COLO668 (cell line): ENCODE data around the gene ARHGEF2.

Experiments used
- DNase-seq: peaks from one replicate; lab custom pipeline; 2025; ENCODE audit not compliant: unreplicated experiment; lab: John Stamatoyannopoulos, UW

The ARHGEF2 gene

DNA sequence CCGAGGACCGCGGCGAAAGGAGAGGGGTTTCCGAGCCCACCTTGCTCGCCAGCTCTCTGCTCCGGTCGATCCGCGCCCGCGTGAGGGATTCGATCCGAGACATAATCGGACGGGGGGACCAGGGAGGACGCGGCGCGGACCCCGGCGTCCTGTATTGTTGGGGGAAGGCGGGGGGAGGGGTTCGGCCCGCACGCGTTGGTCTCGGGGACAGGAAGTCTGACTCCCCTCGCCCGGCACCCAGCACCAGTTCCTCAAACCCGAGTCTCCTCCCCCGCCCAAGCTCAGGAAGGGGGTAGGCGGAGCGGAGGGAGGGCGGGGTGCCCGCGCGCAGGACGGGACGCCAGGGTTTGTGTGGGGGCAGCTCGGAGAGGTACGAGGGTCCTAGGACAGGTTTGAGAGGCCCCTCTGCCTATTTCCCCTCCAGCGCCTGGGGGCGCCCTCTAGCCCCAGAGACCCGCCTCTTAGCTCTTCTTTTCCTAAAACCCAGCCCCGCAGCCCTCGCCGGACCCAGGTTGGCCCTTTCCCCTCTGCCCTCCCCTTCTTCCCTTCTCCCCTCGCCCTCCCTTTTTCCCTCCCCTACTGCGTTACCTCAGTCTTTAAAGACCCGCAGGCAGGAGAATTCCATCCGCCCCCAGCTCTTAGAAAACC, at the start of gene ARHGEF2:
Gene ARHGEF2 (minus strand): TSS at position 223 of the 648 bp plus-strand sequence. CDS start 120 bp downstream, at position 103.
- DNase-seq, result peak; percentile 74

DNA sequence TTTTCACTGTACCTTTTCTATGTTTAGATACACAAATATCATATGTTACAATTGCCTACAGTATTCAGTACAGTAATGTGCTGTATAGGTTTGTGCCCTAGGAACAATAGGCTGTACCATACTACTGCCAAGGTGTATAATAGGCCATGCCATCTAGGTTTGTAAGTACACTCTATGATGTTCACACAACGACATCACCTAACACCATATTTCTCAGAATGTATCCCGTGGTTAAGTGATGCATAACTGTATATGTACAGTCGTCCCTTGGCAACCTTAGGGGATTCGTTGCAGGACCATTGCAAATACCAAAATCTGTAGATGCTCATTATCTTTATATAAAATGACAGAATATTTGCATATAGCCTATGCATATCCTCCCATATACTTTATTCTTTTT, 48.2 kb upstream of the ARHGEF2 start:
- DNase-seq, result no peak

DNA sequence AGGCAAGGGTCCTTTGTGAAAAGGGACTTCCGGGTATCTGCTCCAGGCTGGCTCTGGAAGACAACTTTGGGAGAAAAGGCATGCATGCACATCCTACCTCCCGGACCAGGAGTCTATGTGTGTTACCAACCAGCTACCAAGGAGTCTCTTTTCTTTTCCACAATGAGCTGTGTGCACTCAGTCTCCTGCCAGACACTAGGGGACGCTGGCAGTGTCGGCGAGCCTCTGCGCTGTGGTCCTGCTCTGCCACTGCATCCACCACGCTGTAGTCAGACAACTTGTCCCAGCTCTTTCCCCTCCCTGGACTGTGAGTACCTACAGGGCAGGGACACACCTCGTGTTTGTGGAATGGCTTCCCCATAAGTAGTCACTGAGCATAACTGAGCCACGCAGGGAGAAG, 47.5 kb upstream of the ARHGEF2 start:
- DNase-seq, result peak; percentile 55

DNA sequence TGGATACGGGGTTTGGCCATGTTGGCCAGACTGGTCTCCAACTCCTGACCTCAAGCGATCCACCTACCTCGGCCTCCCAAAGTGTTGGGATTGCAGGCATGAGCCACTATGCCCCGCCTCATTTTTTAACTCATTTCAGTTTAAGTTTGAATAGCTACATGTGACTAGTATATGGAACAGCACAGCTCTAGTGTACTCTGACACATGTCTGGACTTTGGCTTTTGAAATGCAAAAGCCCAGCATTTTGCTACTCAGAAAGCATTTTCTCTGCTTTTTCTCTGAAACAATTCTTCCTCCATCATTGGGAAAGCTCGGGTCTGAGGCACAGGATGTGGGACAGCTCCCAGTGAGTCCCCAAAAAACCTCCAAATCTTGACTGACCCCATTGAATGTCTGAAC, 46.5 kb upstream of the ARHGEF2 start:
- DNase-seq, result no peak

DNA sequence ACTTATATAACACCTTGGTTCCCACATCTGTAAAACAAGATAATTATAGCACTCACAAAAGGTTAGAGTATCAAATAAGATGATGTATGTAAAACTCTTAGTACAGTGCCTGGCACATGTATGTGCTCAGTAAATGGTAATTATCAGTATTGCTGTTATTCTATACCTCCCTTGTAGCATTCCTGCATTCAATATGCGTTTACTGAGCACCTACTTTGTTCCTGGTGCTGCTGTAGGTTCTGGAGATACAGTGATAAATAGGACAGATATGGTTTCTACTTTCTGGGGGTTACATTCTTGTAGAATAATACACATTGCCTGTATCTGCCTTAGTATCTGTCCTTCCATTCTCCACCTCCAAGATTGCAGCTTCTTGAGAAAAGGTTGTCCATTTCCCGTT, 43.6 kb upstream of the ARHGEF2 start:
- no peak for DNase-seq

DNA sequence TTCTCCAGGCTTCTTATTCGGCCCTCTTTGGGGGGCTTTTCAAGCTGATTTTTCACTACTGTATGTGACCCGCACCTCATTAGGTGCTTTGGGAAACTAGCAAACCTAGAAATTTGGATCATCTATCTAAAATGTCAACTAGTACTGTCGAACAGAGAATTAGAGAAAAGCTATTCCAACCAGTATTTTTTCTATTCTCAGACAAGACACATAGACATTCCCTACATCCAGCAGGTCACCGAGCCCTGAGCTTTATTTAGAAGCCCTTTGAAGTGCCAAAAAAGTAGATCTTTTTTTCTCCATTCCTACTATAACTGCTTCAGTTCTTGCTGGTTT, 42.7 kb upstream of the ARHGEF2 start:
- no peak for DNase-seq

DNA sequence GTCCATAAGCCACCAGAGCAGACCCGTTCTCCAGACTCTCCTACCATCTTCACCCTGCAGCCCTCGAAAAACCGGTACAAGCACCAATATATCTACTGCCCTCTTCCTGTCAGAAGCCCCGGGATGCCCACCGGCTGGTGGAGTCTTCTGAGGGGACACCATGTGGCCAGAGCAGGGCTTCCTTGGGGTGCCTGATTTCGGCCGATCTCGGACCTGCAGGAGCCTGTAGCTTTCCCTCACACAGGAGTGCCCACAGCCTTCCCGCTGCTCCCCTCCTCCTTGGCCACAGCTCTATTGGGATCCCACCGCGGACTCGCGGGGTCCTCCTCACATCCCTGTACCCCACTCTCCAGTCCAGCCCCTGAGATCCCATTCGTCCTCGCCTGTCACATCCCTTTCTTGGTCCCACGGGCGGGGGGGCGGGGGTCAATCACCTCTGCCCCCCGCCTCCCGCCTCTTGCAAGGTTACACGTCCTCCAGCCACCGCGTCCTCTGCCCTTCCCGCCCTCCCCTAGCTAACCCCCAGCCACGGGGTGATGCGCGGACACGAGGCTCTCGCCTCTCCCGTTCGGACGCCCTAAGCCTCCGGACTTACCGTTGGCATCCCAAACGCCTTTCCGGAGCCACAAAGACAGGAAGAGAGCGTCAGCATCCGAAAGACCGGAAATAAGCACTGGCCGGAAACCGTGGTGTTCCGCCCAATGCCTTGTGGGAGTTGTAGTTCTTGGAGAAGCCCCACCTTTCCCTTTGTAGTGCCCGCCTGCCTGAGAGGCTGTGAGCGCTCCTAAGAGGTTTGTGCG, 42.1 kb upstream of the ARHGEF2 start, which contains the start of gene SSR2:
Gene SSR2 (minus strand): TSS at position 659 of the 800 bp plus-strand sequence. CDS start 784 bp downstream, outside the sequence.
- peak; percentile 93 for DNase-seq

DNA sequence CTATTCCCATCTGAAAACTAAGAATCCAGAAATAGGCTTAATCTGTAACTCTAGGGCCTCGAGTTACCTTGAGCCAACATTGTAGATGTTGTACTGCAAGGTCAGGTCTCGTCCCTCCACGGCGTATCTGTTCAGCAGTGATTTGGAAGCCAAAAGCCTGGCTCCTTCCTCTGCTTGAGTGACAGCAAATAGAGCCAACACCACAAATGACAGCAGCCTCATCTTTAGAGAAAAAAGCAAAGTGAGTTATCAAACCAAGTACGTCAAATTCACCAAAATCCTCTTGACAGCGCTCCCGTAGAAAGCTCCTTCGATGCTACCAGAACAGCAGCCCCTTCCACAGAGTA, 41.6 kb upstream of the ARHGEF2 start:
- no peak for DNase-seq

DNA sequence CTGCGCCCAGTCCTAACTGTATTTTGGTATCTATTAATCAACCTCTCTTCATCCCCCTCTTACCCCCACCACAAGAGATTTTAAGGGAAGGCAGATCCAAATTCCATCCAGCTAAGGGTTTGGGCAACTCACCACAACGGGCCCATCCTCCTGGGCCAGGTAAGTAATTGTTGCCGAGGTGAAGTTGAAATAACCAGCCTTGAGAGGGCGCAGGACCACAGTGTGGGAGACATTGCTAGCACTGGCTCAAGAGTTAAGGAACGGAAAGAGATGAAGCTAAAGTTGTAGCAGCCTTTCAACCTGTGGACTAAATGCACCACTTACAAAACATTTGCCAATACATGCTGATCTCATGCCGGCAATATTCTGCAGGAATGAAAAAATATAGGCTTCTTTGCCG, 36.5 kb upstream of the ARHGEF2 start:
- no peak for DNase-seq

DNA sequence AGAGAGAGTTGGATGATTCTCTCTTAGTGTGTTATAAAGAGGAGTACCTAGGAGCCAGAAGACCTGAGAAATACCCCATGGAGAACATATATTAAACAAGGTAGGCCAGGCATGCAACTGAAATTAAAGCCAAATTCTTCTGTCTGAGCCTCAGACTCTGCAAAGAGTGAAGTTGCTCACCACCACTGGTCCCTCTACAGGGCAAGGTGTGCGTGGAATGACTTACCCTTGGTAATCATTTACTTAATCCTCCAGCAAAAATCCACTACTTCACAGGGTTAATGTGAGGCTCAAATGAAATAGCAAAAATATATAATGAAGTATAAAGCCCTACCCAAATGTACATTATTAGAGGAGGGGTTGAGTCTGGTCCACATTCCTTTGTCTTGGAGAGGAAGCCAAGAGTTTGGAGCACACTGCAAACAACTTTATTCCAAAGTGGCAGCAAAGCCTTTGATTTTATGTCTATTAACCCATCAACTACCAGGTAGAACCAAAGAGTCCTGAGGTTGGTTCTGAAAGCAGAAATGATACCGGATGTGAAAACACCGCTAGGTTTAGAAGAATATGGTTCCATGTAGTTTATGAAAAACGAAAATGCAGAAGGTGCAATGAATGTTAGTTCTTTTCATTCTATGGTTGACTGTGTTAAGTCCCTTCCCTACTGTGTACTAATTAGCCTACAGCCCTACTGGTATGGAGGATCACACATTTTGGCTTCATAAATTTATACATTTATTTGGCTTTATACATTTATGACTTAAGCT, 33.9 kb upstream of the ARHGEF2 start:
- no peak for DNase-seq

DNA sequence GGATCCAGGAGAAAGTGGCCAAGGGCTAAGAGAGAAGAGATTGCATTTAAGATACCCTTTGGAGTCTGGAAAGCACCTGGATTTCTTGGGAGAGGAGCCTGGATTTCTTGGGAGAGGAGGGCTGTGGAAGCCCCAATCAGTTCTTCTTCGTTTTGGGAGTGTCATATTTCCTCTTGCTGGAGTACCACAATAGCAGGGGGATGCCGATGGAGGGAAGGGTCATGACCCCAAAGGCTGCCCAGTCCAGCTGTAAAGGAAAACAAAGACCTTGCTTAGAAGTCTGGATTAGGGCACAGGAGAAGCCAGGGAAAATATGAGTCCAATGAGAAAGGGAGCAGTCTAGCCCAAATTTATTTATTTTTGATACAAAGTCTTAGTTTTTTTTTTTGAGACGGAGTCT, 31.1 kb upstream of the ARHGEF2 start:
- DNase-seq, result no peak

DNA sequence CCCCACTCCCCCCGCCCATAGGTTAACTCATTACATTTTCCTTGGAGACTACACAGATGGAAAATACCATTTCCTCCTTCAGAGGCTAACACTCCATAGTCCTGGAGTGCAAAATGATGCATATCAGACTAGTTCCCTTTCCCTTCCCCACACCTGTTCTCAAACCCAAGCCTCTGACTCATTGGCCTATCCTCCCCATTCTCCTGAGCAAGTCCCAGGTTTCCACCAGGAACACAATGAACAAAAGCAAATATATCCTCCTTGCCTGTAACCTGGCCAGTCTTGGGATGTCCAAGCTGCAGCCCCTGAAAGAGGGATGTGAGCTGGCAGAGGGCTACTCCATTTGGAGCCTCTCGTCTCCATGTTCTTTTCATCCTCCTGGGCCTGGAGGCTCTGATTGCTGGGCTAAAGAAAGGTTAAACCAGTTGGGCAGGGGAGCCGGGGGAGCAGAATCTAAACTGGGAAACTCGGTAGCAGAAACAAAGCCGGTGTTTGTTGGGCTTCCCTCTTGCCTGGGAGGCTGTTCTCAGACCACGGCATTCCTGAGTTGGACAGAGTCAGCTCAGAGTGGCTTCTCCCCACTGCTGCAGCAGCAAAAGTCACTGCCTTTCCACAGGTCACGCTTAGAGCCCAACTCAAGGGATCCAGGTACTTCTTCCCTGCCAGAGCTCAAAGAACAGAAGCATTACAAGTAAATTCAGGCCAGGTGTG, 28.5 kb upstream of the ARHGEF2 start:
- no peak for DNase-seq

DNA sequence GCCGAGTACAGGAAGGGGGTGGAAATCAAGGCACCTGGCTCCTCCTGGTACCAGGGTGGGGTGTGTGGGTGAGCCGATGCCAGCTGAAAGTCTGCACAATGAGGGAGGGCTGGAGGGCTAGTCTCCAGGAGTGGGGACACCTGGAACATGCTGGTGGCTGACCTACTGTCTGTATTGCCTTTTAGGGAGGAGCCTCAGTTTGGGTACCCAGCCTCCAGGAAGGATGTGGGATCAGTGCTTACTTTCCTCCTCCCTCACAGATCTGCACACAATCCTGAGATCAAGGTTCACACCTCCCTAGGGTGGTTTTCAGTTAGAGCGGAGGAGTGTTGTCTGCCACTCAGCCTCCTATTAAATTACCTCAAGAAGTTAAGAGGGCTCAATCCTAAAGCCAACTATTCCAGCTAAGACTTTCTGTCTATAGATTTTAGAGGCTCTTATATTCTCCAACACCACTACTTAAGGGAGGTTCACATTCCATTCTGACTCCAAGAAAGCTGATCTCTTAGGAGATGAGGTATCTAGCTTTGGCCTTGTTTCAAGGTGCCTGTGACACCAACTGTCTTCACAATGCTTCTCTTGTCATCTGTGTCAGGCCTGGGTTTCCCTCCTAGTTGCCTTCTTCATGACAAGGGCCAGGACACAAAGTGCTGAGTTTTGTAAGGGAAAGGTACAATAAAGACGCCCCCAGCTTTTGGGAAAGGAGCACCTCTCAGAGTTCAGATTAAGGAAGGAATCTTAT, 26.7 kb upstream of the ARHGEF2 start:
- no peak for DNase-seq

DNA sequence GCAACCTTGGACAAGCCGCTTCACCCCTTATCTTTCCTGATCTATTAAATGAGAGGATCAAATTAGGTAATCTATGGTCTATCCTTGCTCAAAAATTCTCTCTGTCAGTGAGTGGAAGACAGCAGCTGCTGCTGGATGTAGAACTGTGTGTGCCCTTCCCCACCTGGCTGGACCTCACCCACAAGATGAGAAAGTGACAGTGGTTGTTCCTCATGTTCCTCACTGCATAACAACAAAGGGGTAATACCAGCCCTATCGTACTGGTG, 25.5 kb upstream of the ARHGEF2 start:
- no peak for DNase-seq

DNA sequence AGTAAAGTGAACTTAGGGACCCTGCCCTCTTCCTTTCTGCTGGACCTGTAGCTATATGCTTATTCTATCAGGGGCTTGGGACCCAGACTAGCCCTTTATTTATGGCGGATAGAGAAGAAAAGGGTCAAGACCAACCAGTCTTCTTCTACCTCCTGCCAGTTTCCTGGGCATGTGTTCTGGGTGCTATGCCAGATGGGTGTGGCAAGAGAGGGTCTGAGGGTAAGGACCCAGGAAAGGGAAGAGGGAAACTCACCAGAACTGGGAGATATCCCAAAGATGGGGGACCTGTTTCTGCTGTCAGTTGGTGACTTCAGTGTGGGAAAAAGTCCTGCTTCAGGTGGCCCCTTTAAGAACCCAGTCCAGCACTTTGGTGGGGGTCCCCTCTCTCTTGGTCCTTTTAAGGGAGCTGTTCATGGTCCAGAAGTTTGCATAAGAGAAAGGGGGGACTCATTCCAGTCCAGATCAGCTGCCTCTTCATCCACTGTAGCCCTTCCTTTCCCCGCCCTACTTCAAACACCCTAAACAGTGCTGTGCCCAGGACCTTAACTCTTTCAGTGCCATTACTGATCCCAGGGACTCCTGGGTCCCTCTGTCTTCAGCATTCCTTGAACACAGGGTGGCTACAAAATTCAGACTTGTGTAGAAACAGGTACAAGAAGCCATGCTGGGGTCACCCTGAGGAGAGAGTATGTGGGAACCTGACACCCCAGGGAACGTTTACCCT, 24.0 kb upstream of the ARHGEF2 start:
- no peak for DNase-seq

DNA sequence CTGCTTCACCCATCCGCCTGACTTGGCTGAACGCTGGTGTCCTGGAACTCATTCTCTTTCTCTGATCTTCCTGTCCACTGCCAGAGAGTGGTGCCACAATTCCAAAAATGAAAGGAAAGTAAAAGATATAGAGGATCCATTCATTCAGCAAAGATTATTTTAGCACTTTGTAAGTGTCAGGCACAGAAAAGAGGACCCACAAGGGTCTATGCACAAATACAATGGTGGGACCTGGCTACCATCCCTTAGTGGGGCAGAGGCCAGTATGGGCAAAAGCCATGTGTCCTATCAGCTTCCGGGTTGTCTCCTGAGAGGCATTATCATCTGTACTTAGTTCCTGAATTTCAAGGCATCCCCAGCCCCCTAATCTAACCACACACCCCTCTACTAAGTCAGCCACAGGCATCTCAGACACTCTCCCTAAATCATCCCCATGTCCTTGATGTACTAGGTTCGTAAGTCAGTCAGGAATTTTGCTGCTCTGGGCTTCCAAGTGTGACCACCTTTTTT, 23.4 kb upstream of the ARHGEF2 start:
- no peak for DNase-seq

DNA sequence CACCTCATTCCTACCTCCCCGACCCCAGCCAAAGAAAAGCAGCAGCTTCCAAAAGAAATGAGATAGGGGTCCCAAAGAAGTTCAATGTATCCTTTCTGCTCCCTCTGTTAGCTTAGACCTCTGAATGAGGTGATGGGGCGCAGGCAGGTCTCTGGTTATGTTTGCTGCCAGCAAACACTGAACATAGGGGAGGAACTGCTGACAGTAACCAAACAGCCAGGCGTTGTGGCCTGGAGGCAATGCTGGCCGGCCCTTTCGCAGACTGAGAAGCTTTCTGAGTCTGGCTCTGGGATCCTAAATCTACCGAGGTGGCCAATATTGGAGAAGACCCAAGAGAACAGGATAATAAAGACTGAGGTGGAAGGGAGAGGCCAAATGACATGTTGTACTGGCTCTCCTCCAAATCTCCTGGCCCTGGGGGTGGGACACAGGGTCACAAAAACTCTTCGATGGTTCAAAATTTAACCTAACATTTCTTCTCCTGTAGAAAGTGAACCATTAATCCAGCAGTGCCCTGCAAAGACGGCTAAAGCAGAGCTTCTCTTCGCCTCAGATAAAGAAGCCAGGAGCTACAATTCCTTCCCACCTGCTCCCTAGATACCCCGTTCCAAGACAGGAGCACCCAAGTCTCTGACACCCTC, 22.8 kb upstream of the ARHGEF2 start:
- DNase-seq, result no peak

DNA sequence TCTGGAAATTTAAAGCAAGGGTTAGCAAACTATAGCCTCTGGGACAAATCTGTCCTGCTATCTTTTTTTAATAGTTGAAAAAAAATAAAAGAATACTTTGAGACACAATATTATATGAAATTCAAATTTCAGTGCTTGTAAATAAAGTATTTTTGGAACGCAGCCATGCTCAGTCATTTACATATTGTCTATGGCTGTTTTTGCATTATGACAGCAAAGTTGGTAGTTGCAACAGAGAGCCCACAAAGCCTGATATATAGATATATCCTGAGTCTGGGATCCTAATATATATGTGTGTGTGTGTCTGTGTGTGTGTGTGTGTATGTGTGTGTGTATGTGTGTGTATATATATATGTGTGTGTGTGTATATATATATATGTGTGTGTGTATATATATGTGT, 21.6 kb upstream of the ARHGEF2 start:
- no peak for DNase-seq

DNA sequence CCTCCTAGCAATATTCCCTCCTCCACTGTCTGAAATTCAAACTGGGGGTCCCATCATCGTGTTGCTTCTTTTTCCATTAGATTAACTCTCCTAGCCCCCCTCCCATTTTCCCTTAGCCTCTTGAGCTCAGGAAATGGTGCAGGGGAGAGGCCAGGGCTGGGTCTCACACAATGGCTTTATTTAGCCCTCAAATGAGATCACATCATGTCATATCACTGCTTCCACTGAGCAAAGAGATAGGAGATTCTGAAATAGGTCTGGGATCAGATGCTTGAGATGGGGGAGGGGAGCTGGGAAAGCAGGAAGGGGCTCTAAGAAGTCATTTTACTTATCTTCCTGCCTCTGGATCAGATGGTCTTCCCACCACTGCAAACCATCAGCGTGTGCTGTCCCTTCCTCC, 17.8 kb upstream of the ARHGEF2 start:
- no peak for DNase-seq

DNA sequence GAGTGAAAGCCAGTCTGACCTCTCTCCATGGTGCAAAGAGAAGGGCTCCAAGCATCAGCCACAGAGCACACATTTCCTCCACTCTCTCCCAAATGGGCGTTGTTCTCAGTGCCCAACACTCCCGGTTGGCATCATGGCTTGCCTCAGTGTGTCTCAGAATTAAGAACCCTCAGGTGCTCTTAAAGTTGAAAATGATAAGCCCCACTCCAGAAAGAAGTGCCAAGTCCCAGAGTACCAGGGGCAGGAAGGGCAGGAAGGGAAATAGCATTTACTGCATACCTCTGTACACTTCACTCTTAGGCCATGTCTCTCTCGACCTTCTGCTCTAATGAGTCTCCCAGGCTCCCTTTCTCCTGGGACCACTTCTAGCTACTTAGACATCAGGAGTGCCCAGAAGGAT, 15.2 kb upstream of the ARHGEF2 start:
- no peak for DNase-seq
